HepG2 (cell line): ENCODE measurements around the gene ZCCHC3. TPM values are rescaled to one million over a fixed set of nuclear protein-coding genes. Genes with fewer than 3 reads are reported as not detected.
A peak's percentile ranks its signal among the peaks of the same experiment; 100 is the strongest.

Experiments
- IKZF1 ChIP-seq: fragments of 450-650 bp; IDR thresholded peaks from 2 replicates; pipeline ENCODE4 v1.7.1; 2016
- NCOR1 ChIP-seq: fragments of 200-600 bp; sonication (generic); IDR thresholded peaks from 2 replicates; pipeline ENCODE4 v1.7.0; 2017; ENCODE audit warnings: antibody characterized with exemption, low read length, borderline replicate concordance
- ZFP36 ChIP-seq: fragments of 150-350 bp; IDR thresholded peaks from 2 replicates; pipeline ENCODE4 v1.6.1; 2018; ENCODE audit warnings: borderline replicate concordance, low read length, low read depth; ENCODE audit not compliant: partially characterized antibody
- ZFP82 ChIP-seq: sonication (generic); formaldehyde crosslinking; IDR thresholded peaks from 2 replicates; pipeline ENCODE4 v1.5.1; 2020; ENCODE audit warnings: mild to moderate bottlenecking, missing genetic modification reagents, borderline replicate concordance
- ZNF20 ChIP-seq: sonication (generic); formaldehyde crosslinking; IDR thresholded peaks from 2 replicates; pipeline ENCODE4 v1.4.0; 2020; ENCODE audit warnings: mild to moderate bottlenecking, moderate library complexity, missing genetic modification reagents
- ZNF570 ChIP-seq: sonication (generic); formaldehyde crosslinking; IDR thresholded peaks from 2 replicates; pipeline ENCODE4 v1.4.0; 2020; ENCODE audit warnings: mild to moderate bottlenecking, missing genetic modification reagents, borderline replicate concordance
- ZNF589 ChIP-seq: sonication (generic); formaldehyde crosslinking; conservative IDR thresholded peaks from 2 replicates; pipeline ENCODE4 v1.8.0; 2022; ENCODE audit warnings: mild to moderate bottlenecking, moderate library complexity, missing genetic modification reagents
- ZNF615 ChIP-seq: sonication (generic); formaldehyde crosslinking; IDR thresholded peaks from 2 replicates; pipeline ENCODE4 v1.5.0; 2020; ENCODE audit warnings: mild to moderate bottlenecking, missing genetic modification reagents, borderline replicate concordance
- polyA plus RNA-seq, 8 experiments: library from polyadenylated mRNA; depleted of rRNA in 3 of 8; stranded (reverse) in 7 of 8; unstranded in 1 of 8; fragments of >200 nt; fragmentation: Illumina TruSeq in 4 of 8; extraction: Trizol in 4 of 8; gene quantifications; 2 replicates each; pipeline versions ENCODE4 v1.2.1 to v1.2.3, GENCODE V29; 2011 to 2016; ENCODE audit warnings: low read depth in 4 of 8, missing spikeins in 1 of 8, mixed read lengths in 1 of 8; ENCODE audit not compliant: insufficient read depth in 1 of 8
- total RNA-seq, 5 experiments: library from RNA; depleted of rRNA; stranded (reverse); fragments of >200 nt; fragmentation: Illumina TruSeq; extraction: Trizol; gene quantifications; 2 replicates each; pipeline ENCODE4 v1.2.3, GENCODE V29; 2016; ENCODE audit warnings: low read depth in 1 of 5
- TF ChIP-seq, protein P1 (sequence below): IDR thresholded peaks from 2 replicates; pipeline ENCODE4 v1.6.1; 2016; ENCODE audit warnings: missing compliant biosample characterization, missing genetic modification reagents, borderline replicate concordance
- TF ChIP-seq, protein P2 (sequence below): sonication (generic); formaldehyde crosslinking; IDR thresholded peaks from 2 replicates; pipeline ENCODE4 v1.9.0; 2021; ENCODE audit warnings: mild to moderate bottlenecking, missing genetic modification reagents
- TF ChIP-seq, protein P3 (sequence below): sonication (generic); formaldehyde crosslinking; IDR thresholded peaks from 2 replicates; pipeline ENCODE4 v1.8.0; 2022; ENCODE audit warnings: mild to moderate bottlenecking, missing genetic modification reagents, moderate library complexity
- TF ChIP-seq, protein P4 (sequence below): sonication (generic); formaldehyde crosslinking; IDR thresholded peaks from 2 replicates; pipeline ENCODE4 v1.4.0; 2020; ENCODE audit warnings: low read depth, missing genetic modification reagents
- TF ChIP-seq, protein P5 (sequence below): sonication (generic); formaldehyde crosslinking; IDR thresholded peaks from 2 replicates; pipeline ENCODE4 v1.9.0; 2021; ENCODE audit warnings: missing genetic modification reagents, borderline replicate concordance

Gene ZCCHC3
- total and polyA plus RNA-seq, 2 of the 13 experiments (the other 11 are each of a cell fraction or from before 2014, with no cell fraction given) = 46.6 to 63.0 TPM

DNA sequence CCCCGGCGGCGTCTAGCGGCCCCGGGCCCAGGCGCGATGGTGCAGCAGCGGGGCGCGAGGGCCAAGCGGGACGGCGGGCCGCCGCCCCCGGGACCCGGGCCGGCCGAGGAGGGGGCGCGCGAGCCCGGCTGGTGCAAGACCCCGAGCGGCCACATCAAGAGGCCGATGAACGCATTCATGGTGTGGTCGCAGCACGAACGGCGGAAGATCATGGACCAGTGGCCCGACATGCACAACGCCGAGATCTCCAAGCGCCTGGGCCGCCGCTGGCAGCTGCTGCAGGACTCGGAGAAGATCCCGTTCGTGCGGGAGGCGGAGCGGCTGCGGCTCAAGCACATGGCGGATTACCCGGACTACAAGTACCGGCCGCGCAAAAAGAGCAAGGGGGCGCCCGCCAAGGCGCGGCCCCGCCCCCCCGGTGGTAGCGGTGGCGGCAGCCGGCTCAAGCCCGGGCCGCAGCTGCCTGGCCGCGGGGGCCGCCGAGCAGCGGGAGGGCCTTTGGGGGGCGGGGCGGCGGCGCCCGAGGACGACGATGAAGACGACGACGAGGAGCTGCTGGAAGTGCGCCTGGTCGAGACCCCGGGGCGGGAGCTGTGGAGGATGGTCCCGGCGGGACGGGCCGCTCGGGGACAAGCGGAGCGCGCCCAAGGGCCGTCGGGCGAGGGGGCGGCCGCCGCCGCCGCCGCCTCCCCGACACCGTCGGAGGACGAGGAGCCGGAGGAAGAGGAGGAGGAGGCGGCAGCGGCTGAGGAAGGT is 28.7 kb downstream of the ZCCHC3 start (continued):
- no peak for TF ChIP-seq ZNF615 (CRISPR knock-in tag)
- TF ChIP-seq, protein P1, sequence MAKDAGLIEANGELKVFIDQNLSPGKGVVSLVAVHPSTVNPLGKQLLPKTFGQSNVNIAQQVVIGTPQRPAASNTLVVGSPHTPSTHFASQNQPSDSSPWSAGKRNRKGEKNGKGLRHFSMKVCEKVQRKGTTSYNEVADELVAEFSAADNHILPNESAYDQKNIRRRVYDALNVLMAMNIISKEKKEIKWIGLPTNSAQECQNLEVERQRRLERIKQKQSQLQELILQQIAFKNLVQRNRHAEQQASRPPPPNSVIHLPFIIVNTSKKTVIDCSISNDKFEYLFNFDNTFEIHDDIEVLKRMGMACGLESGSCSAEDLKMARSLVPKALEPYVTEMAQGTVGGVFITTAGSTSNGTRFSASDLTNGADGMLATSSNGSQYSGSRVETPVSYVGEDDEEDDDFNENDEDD (CRISPR knock-in tag) = no peak; the same call in 1 of the 2 replicates
- TF ChIP-seq, protein P2, sequence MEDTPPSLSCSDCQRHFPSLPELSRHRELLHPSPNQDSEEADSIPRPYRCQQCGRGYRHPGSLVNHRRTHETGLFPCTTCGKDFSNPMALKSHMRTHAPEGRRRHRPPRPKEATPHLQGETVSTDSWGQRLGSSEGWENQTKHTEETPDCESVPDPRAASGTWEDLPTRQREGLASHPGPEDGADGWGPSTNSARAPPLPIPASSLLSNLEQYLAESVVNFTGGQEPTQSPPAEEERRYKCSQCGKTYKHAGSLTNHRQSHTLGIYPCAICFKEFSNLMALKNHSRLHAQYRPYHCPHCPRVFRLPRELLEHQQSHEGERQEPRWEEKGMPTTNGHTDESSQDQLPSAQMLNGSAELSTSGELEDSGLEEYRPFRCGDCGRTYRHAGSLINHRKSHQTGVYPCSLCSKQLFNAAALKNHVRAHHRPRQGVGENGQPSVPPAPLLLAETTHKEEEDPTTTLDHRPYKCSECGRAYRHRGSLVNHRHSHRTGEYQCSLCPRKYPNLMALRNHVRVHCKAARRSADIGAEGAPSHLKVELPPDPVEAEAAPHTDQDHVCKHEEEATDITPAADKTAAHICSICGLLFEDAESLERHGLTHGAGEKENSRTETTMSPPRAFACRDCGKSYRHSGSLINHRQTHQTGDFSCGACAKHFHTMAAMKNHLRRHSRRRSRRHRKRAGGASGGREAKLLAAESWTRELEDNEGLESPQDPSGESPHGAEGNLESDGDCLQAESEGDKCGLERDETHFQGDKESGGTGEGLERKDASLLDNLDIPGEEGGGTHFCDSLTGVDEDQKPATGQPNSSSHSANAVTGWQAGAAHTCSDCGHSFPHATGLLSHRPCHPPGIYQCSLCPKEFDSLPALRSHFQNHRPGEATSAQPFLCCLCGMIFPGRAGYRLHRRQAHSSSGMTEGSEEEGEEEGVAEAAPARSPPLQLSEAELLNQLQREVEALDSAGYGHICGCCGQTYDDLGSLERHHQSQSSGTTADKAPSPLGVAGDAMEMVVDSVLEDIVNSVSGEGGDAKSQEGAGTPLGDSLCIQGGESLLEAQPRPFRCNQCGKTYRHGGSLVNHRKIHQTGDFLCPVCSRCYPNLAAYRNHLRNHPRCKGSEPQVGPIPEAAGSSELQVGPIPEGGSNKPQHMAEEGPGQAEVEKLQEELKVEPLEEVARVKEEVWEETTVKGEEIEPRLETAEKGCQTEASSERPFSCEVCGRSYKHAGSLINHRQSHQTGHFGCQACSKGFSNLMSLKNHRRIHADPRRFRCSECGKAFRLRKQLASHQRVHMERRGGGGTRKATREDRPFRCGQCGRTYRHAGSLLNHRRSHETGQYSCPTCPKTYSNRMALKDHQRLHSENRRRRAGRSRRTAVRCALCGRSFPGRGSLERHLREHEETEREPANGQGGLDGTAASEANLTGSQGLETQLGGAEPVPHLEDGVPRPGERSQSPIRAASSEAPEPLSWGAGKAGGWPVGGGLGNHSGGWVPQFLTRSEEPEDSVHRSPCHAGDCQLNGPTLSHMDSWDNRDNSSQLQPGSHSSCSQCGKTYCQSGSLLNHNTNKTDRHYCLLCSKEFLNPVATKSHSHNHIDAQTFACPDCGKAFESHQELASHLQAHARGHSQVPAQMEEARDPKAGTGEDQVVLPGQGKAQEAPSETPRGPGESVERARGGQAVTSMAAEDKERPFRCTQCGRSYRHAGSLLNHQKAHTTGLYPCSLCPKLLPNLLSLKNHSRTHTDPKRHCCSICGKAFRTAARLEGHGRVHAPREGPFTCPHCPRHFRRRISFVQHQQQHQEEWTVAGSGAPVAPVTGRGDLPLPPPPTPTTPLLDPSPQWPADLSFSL = no peak
- TF ChIP-seq ZFP82 = no peak
- TF ChIP-seq ZNF20 = no peak
- TF ChIP-seq ZNF589 (CRISPR knock-in tag) = 0 out of 2 replicates have a peak, but pooled peaks have one; percentile 19
- TF ChIP-seq, protein P3, sequence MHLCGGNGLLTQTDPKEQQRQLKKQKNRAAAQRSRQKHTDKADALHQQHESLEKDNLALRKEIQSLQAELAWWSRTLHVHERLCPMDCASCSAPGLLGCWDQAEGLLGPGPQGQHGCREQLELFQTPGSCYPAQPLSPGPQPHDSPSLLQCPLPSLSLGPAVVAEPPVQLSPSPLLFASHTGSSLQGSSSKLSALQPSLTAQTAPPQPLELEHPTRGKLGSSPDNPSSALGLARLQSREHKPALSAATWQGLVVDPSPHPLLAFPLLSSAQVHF (CRISPR knock-in tag) = no peak; the same call in 1 of the 2 replicates
- TF ChIP-seq IKZF1 = no peak
- no peak for TF ChIP-seq ZFP36
- TF ChIP-seq, protein P4, sequence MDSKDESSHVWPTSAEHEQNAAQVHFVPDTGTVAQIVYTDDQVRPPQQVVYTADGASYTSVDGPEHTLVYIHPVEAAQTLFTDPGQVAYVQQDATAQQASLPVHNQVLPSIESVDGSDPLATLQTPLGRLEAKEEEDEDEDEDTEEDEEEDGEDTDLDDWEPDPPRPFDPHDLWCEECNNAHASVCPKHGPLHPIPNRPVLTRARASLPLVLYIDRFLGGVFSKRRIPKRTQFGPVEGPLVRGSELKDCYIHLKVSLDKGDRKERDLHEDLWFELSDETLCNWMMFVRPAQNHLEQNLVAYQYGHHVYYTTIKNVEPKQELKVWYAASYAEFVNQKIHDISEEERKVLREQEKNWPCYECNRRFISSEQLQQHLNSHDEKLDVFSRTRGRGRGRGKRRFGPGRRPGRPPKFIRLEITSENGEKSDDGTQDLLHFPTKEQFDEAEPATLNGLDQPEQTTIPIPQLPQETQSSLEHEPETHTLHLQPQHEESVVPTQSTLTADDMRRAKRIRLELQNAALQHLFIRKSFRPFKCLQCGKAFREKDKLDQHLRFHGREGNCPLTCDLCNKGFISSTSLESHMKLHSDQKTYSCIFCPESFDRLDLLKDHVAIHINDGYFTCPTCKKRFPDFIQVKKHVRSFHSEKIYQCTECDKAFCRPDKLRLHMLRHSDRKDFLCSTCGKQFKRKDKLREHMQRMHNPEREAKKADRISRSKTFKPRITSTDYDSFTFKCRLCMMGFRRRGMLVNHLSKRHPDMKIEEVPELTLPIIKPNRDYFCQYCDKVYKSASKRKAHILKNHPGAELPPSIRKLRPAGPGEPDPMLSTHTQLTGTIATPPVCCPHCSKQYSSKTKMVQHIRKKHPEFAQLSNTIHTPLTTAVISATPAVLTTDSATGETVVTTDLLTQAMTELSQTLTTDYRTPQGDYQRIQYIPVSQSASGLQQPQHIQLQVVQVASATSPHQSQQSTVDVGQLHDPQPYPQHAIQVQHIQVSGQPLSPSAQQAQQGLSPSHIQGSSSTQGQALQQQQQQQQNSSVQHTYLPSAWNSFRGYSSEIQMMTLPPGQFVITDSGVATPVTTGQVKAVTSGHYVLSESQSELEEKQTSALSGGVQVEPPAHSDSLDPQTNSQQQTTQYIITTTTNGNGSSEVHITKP = no peak
- TF ChIP-seq ZNF570 (CRISPR knock-in tag) = no peak
- no peak for TF ChIP-seq NCOR1
- TF ChIP-seq, protein P5, sequence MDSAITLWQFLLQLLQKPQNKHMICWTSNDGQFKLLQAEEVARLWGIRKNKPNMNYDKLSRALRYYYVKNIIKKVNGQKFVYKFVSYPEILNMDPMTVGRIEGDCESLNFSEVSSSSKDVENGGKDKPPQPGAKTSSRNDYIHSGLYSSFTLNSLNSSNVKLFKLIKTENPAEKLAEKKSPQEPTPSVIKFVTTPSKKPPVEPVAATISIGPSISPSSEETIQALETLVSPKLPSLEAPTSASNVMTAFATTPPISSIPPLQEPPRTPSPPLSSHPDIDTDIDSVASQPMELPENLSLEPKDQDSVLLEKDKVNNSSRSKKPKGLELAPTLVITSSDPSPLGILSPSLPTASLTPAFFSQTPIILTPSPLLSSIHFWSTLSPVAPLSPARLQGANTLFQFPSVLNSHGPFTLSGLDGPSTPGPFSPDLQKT (CRISPR knock-in tag) = no peak
